HG03457 (cell line): ENCODE measurements around the gene LHFPL6.

ENCODE experiments used
- ATAC-seq: cut with Tn5 transposase; IDR thresholded peaks from one replicate; pipeline ENCODE4 v1.9.1; 2021; ENCODE audit warnings: moderate number of reproducible peaks; ENCODE audit not compliant: unreplicated experiment

The LHFPL6 gene

GRCh38 chr13:39317291-39317690 is 285.7 kb downstream of the LHFPL6 start:
- no peak for ATAC-seq

GRCh38 chr13:39315796-39316195 is 287.2 kb downstream of the LHFPL6 start:
- no peak for ATAC-seq

DNA sequence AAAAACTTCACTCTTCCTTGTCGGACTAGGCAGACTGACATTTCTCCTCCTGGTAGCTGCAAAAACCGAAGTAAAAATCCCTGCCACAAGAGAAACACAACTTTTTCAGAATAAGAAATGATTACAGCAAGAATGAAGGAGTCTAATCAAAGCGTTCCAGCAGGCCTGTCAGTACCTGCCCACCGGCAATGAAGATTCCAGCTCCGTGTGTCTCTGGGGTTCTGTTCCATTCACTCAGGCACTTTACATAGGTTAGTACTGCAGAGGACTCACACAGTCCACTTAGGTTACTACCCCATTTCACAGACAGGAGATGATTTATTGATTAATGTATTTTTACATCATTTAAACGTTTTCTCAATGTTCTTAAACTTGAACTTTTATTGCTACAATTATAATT is 289.3 kb downstream of the LHFPL6 start:
- ATAC-seq: no peak

- no peak for ATAC-seq
Measured at GRCh38 chr13:39312596-39312995, 290.4 kb downstream of the LHFPL6 start.

GRCh38 chr13:39311619-39312018 is 291.4 kb downstream of the LHFPL6 start:
- ATAC-seq: no peak

- no peak for ATAC-seq
Measured at GRCh38 chr13:39310961-39311360, 292.0 kb downstream of the LHFPL6 start.

DNA sequence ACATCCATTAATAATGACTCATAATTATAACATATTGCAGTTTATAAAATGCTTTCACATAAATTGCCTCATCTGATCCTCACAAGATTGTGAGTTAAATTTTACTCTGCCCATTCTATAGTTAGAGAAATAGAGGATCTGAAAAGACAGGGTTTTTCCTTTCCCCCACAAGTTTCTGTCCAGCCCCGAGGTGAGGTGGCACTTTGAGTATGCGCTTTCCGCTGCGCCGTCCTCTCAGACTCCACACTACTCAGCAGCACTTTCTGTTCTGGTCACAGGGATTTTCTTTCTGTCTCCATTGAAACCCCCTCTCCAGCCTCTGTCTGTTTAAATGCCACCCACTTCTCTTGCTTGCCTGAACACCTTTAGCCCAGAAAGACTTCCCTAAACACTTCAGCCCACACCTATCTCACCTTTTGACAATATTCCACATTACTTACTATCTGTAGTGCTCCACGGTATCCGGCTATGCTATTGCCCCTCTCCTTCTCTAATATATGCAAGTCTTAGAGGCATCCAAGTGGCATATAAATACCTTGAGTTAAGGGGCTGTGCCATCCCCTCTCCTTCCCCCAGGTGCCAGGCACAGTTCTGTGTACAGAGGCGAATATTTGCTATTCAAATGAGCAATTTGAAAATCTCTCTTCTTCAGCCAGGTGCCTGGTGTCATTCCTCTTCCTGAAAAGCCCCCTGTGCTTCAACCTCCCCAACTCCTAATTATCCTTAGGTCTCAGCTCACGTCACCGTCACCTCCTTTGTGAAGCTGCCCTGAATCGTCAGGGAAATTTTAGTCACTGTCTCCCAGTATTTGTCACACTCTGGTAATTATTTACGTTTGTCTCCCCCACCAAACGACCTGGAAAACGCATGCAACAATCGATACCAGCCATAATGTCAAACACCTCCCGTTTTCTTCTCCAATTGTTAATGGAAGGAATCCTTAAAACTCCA is 296.1 kb downstream of the LHFPL6 start:
- peak; percentile 93 for ATAC-seq

- no peak for ATAC-seq
Measured at GRCh38 chr13:39302820-39303219, 300.2 kb downstream of the LHFPL6 start.

DNA sequence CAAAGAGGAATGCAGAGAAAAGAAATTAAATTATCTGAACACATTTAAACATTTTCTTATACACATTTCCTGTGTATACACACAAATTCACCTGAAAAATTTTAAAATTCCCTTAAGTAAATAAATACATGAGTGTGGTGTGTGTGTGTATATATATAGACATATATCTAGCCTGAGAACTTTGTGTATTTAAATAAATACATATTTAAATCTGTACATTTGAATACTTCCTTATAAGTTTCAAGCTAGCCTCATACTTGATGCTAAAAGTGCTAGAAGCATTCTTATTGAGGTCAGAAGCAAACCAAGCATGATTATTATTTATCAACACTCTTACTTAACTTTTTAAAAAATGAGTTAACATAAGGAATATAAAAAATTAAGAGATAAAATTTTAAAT is 304.0 kb downstream of the LHFPL6 start:
- ATAC-seq: no peak

- ATAC-seq: no peak
Measured at GRCh38 chr13:39297664-39298171, 305.3 kb downstream of the LHFPL6 start.

- ATAC-seq: no peak
Measured at GRCh38 chr13:39297023-39297422, 306.0 kb downstream of the LHFPL6 start.

DNA sequence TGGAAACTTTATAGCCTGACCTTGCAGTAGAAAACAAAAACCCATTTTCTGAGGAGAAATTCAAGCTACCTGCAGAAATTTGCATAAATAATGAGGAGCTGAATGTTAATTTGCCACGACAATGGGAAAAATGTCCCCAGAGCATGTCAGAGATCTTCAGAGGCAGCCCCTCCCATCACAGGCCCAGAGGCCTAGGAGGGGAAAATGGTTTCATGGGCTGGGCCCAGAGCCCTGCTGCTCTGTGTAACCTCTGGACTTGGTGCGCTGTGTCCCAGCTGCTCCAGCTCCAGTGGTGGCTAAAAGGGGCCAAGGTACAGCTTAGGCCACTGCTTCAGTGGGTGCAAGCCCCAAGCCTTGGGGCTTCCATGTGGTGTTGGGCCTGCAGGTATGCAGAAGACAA is 306.8 kb downstream of the LHFPL6 start:
- no peak for ATAC-seq
